ENCODE data around the gene ZNF423. TPM values are rescaled to one million over a fixed set of nuclear protein-coding genes. Genes with fewer than 3 reads are reported as not detected.

ZNF423 gene
- polyA plus RNA-seq, 3 donors: 1.9 to 15.4 (median 8.7) TPM

- no peak overlapping the region for H3K27ac ChIP-seq (ENCODE audit: low read depth, low read length)
- 88 to 94% (median 93%) methylated on average over 7 of the region's 7 CpGs for WGBS, 3 donors
These were observed 366.1 kb downstream of the ZNF423 start for GRCh38 chr16:49489686-49490320.

DNA sequence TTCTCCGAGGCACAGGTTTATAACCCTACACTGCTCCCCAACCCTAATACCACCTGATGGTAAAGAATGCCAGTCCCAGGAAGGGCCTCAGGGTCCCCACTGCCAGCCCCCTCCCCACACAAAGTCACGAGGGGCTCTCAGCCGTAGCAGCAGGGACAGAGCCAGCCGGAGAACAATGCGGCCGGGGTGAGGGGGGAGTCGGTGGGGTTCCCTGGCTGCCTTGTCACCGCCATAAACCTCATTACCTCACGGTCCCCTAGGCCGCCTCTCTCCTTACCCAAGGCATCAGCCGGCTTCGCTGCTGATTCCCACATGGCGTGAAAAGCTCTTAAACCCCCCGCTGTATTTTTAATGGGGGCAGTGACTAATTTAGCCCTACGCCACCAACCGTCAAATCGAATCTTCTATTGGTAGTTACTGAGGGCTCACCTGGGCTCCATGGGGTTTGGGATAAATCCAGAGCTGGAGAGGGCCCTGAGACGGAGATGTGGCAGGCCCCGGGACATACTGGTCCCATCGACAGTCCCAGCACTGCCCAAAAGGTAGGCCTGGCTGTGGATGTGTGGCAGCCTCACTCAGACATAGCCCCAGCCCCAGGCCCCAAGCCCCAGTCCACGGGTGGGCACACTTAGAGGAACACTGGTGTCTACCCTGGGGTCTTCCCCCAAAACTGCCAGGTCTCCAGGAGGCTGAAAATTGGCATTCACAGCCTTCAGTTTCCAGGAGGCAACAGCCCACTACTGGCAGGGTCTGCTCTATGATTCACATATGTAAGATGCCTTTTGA lies 367.0 kb downstream of the ZNF423 start:
- 89 to 94% (median 93%) methylated on average over 21 of the region's 21 CpGs for WGBS, 3 donors
- no peak overlapping the region for H3K27ac ChIP-seq (ENCODE audit: low read depth, low read length)

DNA sequence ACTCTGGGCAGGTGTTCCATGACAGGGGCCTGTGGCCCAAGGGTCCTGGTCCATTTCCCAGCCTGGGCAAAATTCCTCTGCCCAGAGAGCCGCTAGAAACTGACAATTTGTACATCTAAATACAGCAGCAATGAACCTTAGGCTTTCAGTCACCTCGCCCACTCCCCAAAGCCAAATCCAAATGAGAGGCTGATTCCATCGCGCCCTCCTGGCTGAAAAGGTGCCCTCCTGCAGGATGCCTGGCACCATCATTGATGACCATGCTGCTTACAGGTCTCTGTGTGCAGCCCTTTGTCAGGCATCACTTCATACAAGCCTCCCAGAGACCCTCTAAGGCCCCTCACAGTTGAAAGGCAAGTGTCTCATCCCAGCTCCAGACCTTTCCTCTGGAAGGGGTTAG lies 367.6 kb downstream of the ZNF423 start:
- WGBS, 3 donors: 91 to 97% (median 94%) methylated on average over 4 of the region's 4 CpGs
- H3K27ac ChIP-seq (ENCODE audit: low read depth, low read length): no peak overlapping the region

- no peak overlapping the region for H3K27ac ChIP-seq (ENCODE audit: low read depth, low read length)
- 79 to 85% (median 85%) methylated on average over 4 of the region's 4 CpGs for WGBS, 3 donors
These were observed 368.2 kb downstream of the ZNF423 start for GRCh38 chr16:49487746-49488145.

GRCh38 chr16:49486400-49486799 lies 369.5 kb downstream of the ZNF423 start:
- WGBS, 3 donors: 92 to 98% (median 94%) methylated on average over 2 of the region's 2 CpGs
- H3K27ac ChIP-seq (ENCODE audit: low read depth, low read length): no peak overlapping the region

DNA sequence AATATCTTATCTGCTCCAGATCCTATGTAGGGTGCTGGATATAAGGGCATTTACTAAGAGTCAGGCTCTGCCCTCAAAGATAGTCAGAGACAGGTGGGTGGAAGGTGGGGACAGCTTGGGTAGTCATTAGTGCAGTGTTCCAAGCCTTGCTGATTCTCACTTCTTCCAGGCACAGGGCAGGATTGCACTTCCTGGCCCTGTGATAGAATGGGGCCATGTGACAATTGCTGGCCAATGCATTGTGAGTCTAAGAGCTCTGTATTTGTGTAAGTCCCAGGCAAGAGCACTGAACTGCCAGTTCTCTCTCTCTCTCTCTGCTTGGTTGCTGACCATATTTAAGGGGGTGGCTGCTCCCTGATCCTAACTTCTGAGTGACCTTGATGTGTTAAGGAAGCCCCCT lies 370.2 kb downstream of the ZNF423 start:
- H3K27ac ChIP-seq (ENCODE audit: low read depth, low read length): no peak overlapping the region

DNA sequence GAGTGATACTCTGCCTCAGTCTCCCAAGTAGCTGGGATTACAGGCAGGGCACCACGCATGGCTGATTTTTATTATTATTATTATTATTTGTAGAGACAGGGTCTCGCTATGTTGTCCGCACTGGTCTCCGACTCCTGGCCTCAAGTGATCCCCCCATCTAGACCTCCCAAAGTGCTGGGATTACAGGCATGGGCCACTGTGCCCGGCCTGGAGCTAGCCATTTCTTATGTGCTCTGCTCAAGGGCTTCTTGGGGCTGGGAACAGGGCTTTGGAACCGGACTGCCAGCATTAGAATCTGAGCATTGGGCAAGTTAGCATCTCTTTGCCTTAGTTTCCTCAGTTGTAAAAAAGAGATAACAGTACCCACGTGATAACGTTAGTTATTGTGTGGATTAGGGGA lies 371.0 kb downstream of the ZNF423 start:
- 87 to 90% (median 89%) methylated on average over 8 of the region's 8 CpGs for WGBS, 3 donors
- no peak overlapping the region for H3K27ac ChIP-seq (ENCODE audit: low read depth, low read length)

GRCh38 chr16:49484451-49484849 lies 371.5 kb downstream of the ZNF423 start:
- no peak overlapping the region for H3K27ac ChIP-seq (ENCODE audit: low read depth, low read length)
- 1 to 10% (median 9%) methylated on average over 16 to 18 of the region's 18 CpGs for WGBS, 3 donors

DNA sequence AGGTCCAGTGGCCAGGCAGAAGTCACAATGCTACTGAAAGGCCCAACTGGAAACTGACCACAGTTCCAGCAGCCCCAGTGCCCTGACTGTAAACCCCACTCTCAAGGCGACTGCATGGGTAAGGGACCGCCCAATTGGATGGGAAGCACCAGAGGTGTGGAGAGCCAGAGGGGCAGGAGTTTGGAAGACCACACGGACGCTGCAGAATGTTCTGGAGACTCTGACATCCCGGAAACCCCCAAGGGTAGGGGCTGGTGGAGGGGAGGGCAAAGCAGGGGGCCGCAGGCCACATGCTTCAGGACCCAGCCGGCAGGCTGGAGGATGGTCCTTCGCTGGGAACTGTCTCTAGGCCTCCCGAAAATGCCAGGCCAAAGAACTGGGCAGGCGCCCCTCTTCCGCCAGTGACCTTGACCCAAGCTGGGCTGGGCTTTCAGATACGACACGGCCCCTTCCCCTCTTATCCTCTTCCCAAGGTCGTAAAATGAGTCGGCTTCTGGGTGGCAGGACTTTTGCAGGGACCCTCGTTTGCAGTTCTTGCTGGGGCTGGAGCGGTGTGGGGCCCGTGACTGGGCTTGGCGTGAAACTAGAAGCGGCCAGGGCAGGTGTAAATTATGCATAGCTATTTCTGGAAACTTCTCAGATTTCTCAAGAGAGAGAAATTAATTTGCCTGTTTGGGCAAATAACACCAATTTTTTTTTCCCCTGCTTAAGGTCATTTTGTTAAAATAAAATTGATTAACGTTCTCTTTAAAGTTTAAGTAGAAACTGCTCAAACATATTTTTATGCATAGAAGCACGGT lies 372.1 kb downstream of the ZNF423 start:
- WGBS, 3 donors: 37 to 64% (median 45%) methylated on average over 22 of the region's 22 CpGs
- no peak overlapping the region for H3K27ac ChIP-seq (ENCODE audit: low read depth, low read length)

- WGBS, 3 donors: 88 to 93% (median 93%) methylated on average over 9 of the region's 9 CpGs
- H3K27ac ChIP-seq (ENCODE audit: low read depth, low read length): no peak overlapping the region
These were observed 372.7 kb downstream of the ZNF423 start for GRCh38 chr16:49483251-49483650.

DNA sequence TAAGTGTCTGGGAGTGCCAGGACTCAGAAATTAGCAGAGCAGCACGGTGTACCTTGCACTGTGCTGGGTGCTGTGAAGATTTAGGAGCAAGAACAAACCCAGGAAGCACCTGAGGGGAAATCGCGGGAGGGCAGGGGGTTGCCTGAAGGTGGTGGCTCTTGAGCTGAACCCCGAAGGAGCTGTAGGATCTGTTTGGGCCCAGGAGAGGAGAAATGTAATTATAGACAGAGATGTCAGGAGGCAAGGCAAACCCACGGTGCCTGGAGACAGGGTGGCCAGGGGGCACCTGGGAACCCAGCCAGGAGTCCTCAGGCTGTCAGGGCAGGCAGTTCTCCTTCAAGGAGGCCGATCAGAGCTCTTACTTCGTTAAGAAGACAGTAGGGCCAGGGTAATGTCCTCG lies 373.2 kb downstream of the ZNF423 start:
- 54 to 75% (median 65%) methylated on average over 8 of the region's 8 CpGs for WGBS, 3 donors
- no peak overlapping the region for H3K27ac ChIP-seq (ENCODE audit: low read depth, low read length)

DNA sequence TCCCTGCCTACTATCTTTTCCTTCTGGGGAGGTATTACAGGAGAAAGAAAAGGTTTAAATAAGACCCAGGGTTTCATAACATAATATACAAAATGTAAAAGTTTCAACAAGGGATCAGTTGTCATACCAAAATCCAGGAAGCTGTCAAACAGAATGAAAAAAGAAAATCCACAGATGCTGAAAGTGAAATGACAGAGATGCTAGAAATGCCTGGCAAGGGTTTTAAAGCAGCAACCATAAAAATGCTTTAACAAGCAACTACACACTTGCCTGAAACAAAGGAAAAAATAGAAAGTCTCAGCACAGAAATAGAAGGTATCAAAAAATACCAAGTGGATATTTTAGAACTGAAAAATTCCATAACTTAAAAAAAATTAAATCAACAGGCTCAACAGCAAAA lies 377.3 kb downstream of the ZNF423 start:
- no peak overlapping the region for H3K27ac ChIP-seq (ENCODE audit: low read depth, low read length)

GRCh38 chr16:49478107-49478506 lies 377.8 kb downstream of the ZNF423 start:
- 76 to 93% (median 84%) methylated on average over 3 of the region's 3 CpGs for WGBS, 3 donors
- no peak overlapping the region for H3K27ac ChIP-seq (ENCODE audit: low read depth, low read length)

- no peak overlapping the region for H3K27ac ChIP-seq (ENCODE audit: low read depth, low read length)
These were observed 378.5 kb downstream of the ZNF423 start for GRCh38 chr16:49477250-49477895.

DNA sequence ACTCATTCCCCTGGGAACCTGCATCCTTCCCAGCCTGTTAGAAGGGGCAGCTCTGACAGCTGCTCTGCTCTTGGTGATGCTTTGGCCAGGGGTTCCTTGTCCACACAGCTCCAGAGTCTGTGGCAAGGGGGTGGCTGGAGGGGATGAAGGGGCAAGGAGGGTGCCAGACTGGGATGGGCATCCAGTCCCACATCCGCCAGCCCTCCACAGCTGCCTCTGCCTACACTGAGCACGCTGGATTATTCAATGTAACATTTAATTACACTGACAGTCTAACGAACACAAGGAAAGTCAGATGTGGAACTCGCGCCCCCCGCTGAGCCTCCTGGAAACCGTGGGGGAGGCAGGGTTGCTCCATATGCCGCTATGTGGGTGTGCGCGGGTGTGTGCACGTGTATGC lies 381.2 kb downstream of the ZNF423 start:
- H3K27ac ChIP-seq (ENCODE audit: low read depth, low read length): no peak overlapping the region
- 67 to 92% (median 82%) methylated on average over 11 of the region's 11 CpGs for WGBS, 3 donors

DNA sequence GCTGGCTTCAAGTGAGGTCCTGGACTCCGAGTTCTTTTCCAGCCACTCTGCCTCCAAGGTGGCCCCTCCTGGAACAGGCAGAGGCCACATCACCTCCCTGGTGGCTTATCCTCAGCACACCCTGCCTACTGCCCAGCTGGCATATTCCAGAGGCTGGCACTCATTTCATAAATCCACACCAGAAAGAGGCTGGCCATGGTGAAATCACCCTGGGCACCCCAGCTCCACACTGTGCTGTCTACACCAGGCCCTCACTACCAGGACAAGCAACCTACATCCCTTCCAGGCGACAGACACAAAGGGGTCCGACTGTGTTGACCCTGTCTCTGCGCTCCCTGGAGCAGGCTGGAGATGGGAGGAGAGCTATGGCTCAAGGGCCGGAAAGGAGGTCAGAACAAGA lies 382.1 kb downstream of the ZNF423 start:
- 70 to 78% (median 78%) methylated on average over 5 of the region's 5 CpGs for WGBS, 3 donors
- H3K27ac ChIP-seq (ENCODE audit: low read depth, low read length): no peak overlapping the region

- WGBS, 3 donors: 71 to 87% (median 82%) methylated on average over 5 of the region's 5 CpGs
- no peak overlapping the region for H3K27ac ChIP-seq (ENCODE audit: low read depth, low read length)
These were observed 382.8 kb downstream of the ZNF423 start for GRCh38 chr16:49473131-49473530.

GRCh38 chr16:49472598-49472997 lies 383.3 kb downstream of the ZNF423 start:
- WGBS, 3 donors: 82 to 84% (median 84%) methylated on average over 13 of the region's 13 CpGs
- no peak overlapping the region for H3K27ac ChIP-seq (ENCODE audit: low read depth, low read length)

Data from adipose tissue (tissue), 3 donors.